GM13976 (cell line): ENCODE data around the gene MYL10.

Experiments used
- DNase-seq: peaks from one replicate; pipeline ENCODE4 v3.0.0; 2012; ENCODE audit warnings: low spot score
- CTCF ChIP-seq: IDR thresholded peaks from 2 replicates; pipeline ENCODE4 v1.5.1; 2012; ENCODE audit warnings: borderline replicate concordance, mild to moderate bottlenecking; ENCODE audit not compliant: insufficient read depth; ENCODE audit errors: extremely low read depth, missing control alignments, control extremely low read depth
- in situ Hi-C: fragments of 300-500 bp; cut with MboI; formaldehyde crosslinking; loops from one replicate; pipeline ENCODE4 v1.12.0; 2022; ENCODE audit warnings: low sequenced_read_pairs, mixed read lengths, inconsistent platforms; ENCODE audit not compliant: unreplicated experiment

The MYL10 gene

DNA sequence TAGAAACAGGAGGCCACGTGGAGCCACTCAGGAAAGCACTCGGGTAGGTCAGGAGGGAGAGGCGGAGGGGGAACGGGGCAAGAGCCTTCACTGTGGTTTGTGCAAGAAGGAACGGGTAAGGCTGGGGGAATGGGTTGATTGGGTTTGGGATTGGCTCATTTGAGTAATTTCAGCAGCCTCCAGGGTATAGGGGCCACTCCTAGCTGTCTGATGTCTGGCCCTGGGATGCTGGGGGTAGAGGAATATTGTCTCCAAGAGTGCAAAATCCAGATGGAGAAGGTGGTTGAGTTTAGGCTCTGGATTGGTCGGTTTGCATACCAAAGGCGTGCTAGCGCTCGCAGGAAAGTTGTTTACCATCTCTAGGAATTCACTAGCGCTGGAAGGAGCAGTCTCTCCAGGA is 47.2 kb downstream of the MYL10 start:
- in situ Hi-C loops = no loop called here

GRCh38 chr7:101580596-101580995 is 48.5 kb downstream of the MYL10 start:
- DNase-seq = no peak
- in situ Hi-C loops = no loop called here
- no peak for TF ChIP-seq CTCF

More for the DNA sequence above, 47.2 kb downstream of the MYL10 start:
- peak; percentile 5 for DNase-seq
- TF ChIP-seq CTCF = no peak

DNA sequence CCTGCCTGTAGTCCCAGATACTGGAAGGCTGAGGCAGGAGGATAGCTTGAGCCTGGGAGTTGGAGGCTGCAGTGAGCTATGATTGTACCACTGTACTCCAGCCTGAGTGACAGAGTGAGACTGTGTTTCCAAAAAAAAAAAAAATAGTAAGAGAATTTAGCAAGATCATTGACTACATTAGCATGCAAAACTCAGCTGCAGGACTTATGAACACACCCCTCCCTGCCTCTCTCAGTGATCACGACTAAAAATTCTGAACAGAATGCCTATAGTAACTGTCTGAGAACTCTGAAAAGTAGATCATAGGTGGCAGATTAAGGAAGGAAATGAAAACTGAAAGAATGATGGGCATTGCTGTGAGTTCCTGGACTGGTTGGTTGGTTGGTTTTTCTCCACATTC is 50.5 kb downstream of the MYL10 start:
- in situ Hi-C loops = no loop called here
- TF ChIP-seq CTCF = no peak
- no peak for DNase-seq

DNA sequence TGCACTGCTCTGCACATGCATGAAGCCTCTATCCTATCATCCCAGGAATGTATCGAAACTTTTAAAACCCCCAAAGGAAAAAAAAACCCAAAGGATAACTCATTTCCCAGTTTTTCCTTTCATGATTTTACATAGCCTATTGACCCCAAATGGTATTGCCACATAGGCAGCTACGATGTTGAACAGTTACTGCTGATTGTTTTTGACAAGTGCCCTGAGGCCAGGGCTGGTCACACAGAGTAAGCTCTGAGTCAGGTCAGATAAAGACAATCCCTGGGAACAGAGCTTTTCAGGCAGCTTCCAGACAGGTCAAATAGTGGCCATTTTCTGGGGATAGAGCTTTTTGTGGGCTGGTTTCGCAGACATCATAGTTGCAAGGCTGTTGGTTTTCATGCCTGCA is 52.1 kb downstream of the MYL10 start:
- no peak for DNase-seq
- no peak for TF ChIP-seq CTCF
- in situ Hi-C loops = no loop called here

GRCh38 chr7:101575721-101576120 is 53.4 kb downstream of the MYL10 start:
- in situ Hi-C loops = no loop called here
- DNase-seq = no peak
- no peak for TF ChIP-seq CTCF

DNA sequence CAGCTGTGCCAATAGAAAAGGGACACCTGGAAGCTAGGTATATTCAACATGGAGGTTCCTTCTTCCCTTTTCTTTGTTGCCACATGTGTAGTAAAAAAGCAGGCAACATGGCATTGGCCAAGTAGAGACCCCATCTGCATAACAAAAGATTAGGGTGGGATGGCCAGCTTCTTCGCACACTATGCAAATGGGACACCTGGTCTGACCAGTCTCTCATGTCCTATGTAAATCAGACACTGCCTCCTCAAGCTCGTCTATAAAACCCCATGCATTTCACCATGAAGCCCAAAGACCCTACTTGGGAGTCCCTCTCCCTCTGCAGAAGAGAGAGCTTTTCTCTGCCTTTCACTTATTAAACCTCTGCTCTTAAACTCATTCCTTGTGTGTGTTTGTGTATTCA is 53.9 kb downstream of the MYL10 start:
- no peak for DNase-seq
- in situ Hi-C loops = no loop called here
- TF ChIP-seq CTCF = no peak

DNA sequence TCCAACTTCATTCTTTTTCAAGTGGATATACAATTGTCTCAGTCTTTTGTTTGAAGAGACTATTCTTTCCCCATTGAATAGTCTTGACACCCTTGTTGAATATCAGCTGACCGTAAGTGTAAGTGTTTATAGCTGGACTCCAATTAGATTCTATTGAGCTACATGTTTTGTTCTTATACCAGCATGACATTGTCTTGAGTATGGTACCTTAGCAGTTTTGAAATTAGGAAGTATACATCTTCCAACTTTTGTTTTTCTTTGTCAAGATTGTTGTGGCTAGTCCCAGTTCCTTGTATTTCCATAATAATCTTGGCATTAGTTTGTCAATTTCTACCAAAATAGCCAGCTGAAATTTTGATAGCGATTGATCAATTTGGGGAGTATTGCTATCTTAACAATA is 56.9 kb downstream of the MYL10 start:
- in situ Hi-C loops = no loop called here
- TF ChIP-seq CTCF = no peak
- DNase-seq = no peak
